IMR-90 (cell line): Measurements from ENCODE around the gene CDC42EP1. TPM values are rescaled to one million over a fixed set of nuclear protein-coding genes. Genes with fewer than 3 reads are reported as not detected.

ENCODE experiments used
- ATAC-seq: fragments of 200-7000 bp; cut with Tn5 transposase; 2 replicates; pipeline ENCODE4 v1.9.1; 2020; ENCODE audit warnings: low read depth, mild to moderate bottlenecking, moderate library complexity
- BruUV-seq: library from RNA; stranded (reverse); fragments of 400-500 nt; replicated peaks from 2 replicates; lab custom pipeline; 2021; lab: Mats Ljungman, UMichigan
- CTCF ChIA-PET: fragments of 300-600 bp; formaldehyde crosslinking; extraction: SDS; loops from one replicate; lab custom pipeline; 2021; ENCODE audit warnings: antibody characterized with exemption; lab: Yijun Ruan, JAX
- POLR2A ChIA-PET: fragments of 300-600 bp; sonication (Branson Sonifier 250); formaldehyde crosslinking; loops from one replicate; lab custom pipeline; 2022; ENCODE audit warnings: antibody characterized with exemption; ENCODE audit not compliant: unreplicated experiment; lab: Charles Lee
- DNase-seq: peaks from one replicate; pipeline ENCODE4 v3.0.0; 2013
- H2AFZ ChIP-seq: replicated peaks from 2 replicates; pipeline ENCODE3; 2013; ENCODE audit warnings: low read length, mild to moderate bottlenecking; ENCODE audit not compliant: poor library complexity
- H2AK5ac ChIP-seq: 2 replicates; pipeline ENCODE4 v1.6.1; 2013; ENCODE audit warnings: low read depth, low read length, inconsistent platforms
- H2AK9ac ChIP-seq: replicated peaks from 2 replicates; pipeline ENCODE3; 2013; ENCODE audit warnings: mild to moderate bottlenecking, low read depth, low read length, moderate library complexity; ENCODE audit not compliant: poor library complexity
- H2BK120ac ChIP-seq: 2 replicates; pipeline ENCODE4 v1.6.1; 2013; ENCODE audit warnings: low read depth, low read length, inconsistent platforms
- H2BK15ac ChIP-seq: 3 replicates; pipeline ENCODE4 v1.6.1; 2013; ENCODE audit warnings: low read depth, low read length, inconsistent platforms
- H2BK20ac ChIP-seq: 2 replicates; pipeline ENCODE4 v1.6.1; 2013; ENCODE audit warnings: low read depth, mild to moderate bottlenecking, inconsistent platforms, low read length, moderate library complexity
- H2BK5ac ChIP-seq: 2 replicates; pipeline ENCODE4 v1.6.1; 2013; ENCODE audit warnings: mild to moderate bottlenecking, low read depth, low read length, inconsistent platforms; ENCODE audit not compliant: poor library complexity, severe bottlenecking
- H3K14ac ChIP-seq: replicated peaks from 2 replicates; pipeline ENCODE4 v1.6.1; 2013; ENCODE audit warnings: low read depth, low read length, inconsistent platforms
- H3K18ac ChIP-seq: 2 replicates; pipeline ENCODE4 v1.6.1; 2013; ENCODE audit warnings: low read depth, low read length, control low read depth
- H3K23ac ChIP-seq: 2 replicates; pipeline ENCODE4 v1.6.1; 2013; ENCODE audit warnings: low read depth, low read length, inconsistent platforms
- H3K27ac ChIP-seq: 2 replicates; pipeline ENCODE4 v1.5.1; 2013; ENCODE audit warnings: mild to moderate bottlenecking, control low read depth, low read length; ENCODE audit not compliant: insufficient read depth
- H3K27me3 ChIP-seq: 2 replicates; pipeline ENCODE4 v1.6.1; 2013; ENCODE audit warnings: low read length; ENCODE audit not compliant: control insufficient read depth, insufficient read depth
- H3K36me3 ChIP-seq: 2 replicates; pipeline ENCODE4 v1.6.1; 2013; ENCODE audit warnings: low read length, mixed read lengths; ENCODE audit not compliant: control insufficient read depth, insufficient read depth
- H3K4ac ChIP-seq: 2 replicates; pipeline ENCODE4 v1.6.1; 2013; ENCODE audit warnings: low read depth, low read length, inconsistent platforms
- H3K4me1 ChIP-seq: 2 replicates; pipeline ENCODE4 v1.6.1; 2013; ENCODE audit warnings: low read length, mixed read lengths; ENCODE audit not compliant: control insufficient read depth, insufficient read depth
- H3K4me2 ChIP-seq: 2 replicates; pipeline ENCODE4 v1.6.1; 2013; ENCODE audit warnings: low read depth, mild to moderate bottlenecking, control low read depth, low read length, moderate library complexity
- H3K4me3 ChIP-seq: 2 replicates; pipeline ENCODE4 v1.5.1; 2013; ENCODE audit warnings: low read depth, mild to moderate bottlenecking, control low read depth, low read length, moderate library complexity; ENCODE audit not compliant: insufficient read depth
- H3K56ac ChIP-seq: 2 replicates; pipeline ENCODE4 v1.6.1; 2013; ENCODE audit warnings: low read length, inconsistent platforms; ENCODE audit not compliant: insufficient read depth; ENCODE audit errors: extremely low read depth
- H3K79me1 ChIP-seq, 2 experiments: 2 replicates each; pipeline ENCODE4 v1.6.1; 2013; ENCODE audit warnings: low read length in 2 of 2, inconsistent platforms in 1 of 2, low read depth in 1 of 2
- H3K9ac ChIP-seq: 2 replicates; pipeline ENCODE4 v1.6.1; 2013; ENCODE audit warnings: low read depth, low read length, control low read depth
- H3K9me1 ChIP-seq: 2 replicates; pipeline ENCODE4 v1.6.1; 2013; ENCODE audit warnings: low read length, inconsistent platforms; ENCODE audit not compliant: insufficient read depth
- H3K9me3 ChIP-seq: 2 replicates; pipeline ENCODE4 v1.6.1; 2013; ENCODE audit warnings: low read length; ENCODE audit not compliant: control insufficient read depth, insufficient read depth
- H4K20me1 ChIP-seq: 2 replicates; pipeline ENCODE4 v1.6.1; 2013; ENCODE audit warnings: low read length, inconsistent platforms; ENCODE audit not compliant: insufficient read depth
- H4K5ac ChIP-seq: 2 replicates; pipeline ENCODE4 v1.6.1; 2013; ENCODE audit warnings: mild to moderate bottlenecking, low read depth, low read length, control low read depth
- H4K8ac ChIP-seq, 2 experiments: 2 replicates each; pipeline ENCODE4 v1.6.1; 2013; ENCODE audit warnings: low read depth in 2 of 2, low read length in 2 of 2, control low read depth in 1 of 2, inconsistent platforms in 1 of 2
- H4K91ac ChIP-seq: 2 replicates; pipeline ENCODE4 v1.6.1; 2013; ENCODE audit warnings: low read depth, low read length, inconsistent platforms; ENCODE audit not compliant: insufficient read depth
- CEBPB ChIP-seq: IDR thresholded peaks from 2 replicates; pipeline ENCODE4 v1.6.1; 2012; ENCODE audit warnings: low read depth, low read length, improper control_type of control experiment
- CTCF ChIP-seq: conservative IDR thresholded peaks from 2 replicates; pipeline ENCODE4 v1.5.1; 2012; ENCODE audit warnings: mild to moderate bottlenecking, low read depth, low read length, improper control_type of control experiment
- FOS ChIP-seq: fragments of 150-350 bp; IDR thresholded peaks from 2 replicates; pipeline ENCODE4 v1.6.1; 2016; ENCODE audit warnings: low read depth, low read length
- MXI1 ChIP-seq: IDR thresholded peaks from 2 replicates; pipeline ENCODE4 v1.6.1; 2012; ENCODE audit warnings: low read depth, mild to moderate bottlenecking, low read length, moderate library complexity, borderline replicate concordance
- NFE2L2 ChIP-seq: fragments of 150-350 bp; IDR thresholded peaks from 2 replicates; pipeline ENCODE4 v1.6.1; 2016; ENCODE audit warnings: low read depth, mild to moderate bottlenecking, low read length
- POLR2A ChIP-seq: IDR thresholded peaks from 2 replicates; pipeline ENCODE4 v1.6.1; 2012; ENCODE audit warnings: mild to moderate bottlenecking, low read depth, low read length
- RFX5 ChIP-seq: IDR thresholded peaks from 2 replicates; pipeline ENCODE4 v1.8.0; 2012; ENCODE audit warnings: low read depth, mild to moderate bottlenecking, low read length, moderate library complexity
- WGBS, 2 experiments: methylation state at CpG; one replicate each; pipeline versions ENCODE4 v1.1.5 to v1.1.7; 2013; ENCODE audit warnings: missing lambda C conversion rate in 2 of 2; ENCODE audit not compliant: insufficient read length in 1 of 2; ENCODE audit errors: extremely low coverage in 2 of 2; 5-methylcytosine and 5-hydroxymethylcytosine counted together
- dilution Hi-C: fragments of 300-500 bp; cut with HindIII; formaldehyde crosslinking; loops from one replicate; pipeline ENCODE4 v1.14.3; 2018; ENCODE audit warnings: low sequenced_read_pairs; ENCODE audit not compliant: unreplicated experiment
- in situ Hi-C: fragments of 300-500 bp; cut with MboI; formaldehyde crosslinking; loops from 3 replicates; pipeline ENCODE4 v1.14.3; 2019; ENCODE audit warnings: low sequenced_read_pairs, inconsistent platforms, mixed read lengths
- intact Hi-C: fragments of 100-400 bp; cut with micrococcal nuclease; formaldehyde crosslinking; loops from 2 replicates; pipeline ENCODE4 v1.10.0; 2022
- polyA plus RNA-seq, 3 experiments: library from polyadenylated mRNA; depleted of rRNA; stranded (reverse); fragments of >200 nt; gene quantifications; 2 replicates each; pipeline ENCODE4 v1.2.3, GENCODE V29; 2012; ENCODE audit warnings: low replicate concordance in 1 of 3
- total RNA-seq: library from RNA; depleted of rRNA; stranded (reverse); fragments of >200 nt; gene quantifications from 2 replicates; pipeline ENCODE4 v1.2.3, GENCODE V29; 2012
- TF ChIP-seq, protein P1 (sequence below): fragments of 150-350 bp; IDR thresholded peaks from 2 replicates; pipeline ENCODE4 v1.6.1; 2017; ENCODE audit warnings: mild to moderate bottlenecking, antibody characterized with exemption, low read length, low read depth

CDC42EP1 gene
- total and polyA plus RNA-seq, 2 of the 4 experiments (the other 2 are of a cell fraction), result 4.7 to 47.3 TPM

DNA sequence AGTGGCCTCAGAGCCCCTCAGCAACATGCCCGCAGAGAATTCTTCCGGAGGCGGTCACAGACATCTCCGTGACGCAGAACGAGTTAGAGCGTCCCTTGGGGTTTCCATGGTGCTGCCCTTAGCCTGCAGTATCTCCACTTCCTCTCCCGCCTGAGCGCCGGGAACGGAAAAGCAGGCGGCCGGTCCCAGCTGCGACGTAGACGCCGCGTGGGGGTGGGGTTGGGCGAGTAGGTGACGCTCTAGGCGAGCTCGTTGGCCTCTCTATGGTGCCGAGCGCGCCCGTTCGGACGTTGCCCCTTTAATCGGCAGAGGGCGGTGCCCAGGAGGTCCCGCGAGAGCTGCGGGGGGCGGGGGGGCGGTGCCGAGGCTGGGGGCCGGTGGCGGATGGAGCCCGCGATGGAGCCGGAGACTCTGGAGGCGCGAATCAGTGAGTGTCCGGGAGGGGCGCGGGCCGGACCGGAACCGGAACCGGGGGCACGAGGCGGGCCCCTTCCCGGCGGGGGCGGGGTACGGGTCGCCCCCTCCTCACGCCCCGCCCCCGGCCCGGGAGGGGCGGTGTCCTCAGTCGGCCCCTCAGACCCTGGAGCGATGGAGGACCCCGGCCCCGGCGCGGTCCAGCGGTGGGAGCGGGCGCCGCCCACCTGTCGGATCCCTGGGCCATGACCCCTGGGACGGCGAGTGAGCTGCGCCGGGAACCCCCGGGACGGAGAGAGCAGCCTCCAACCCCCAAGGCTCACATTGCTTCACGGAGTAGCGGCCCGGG, 48.4 kb downstream of the CDC42EP1 start, which contains the start of gene GGA1:
Gene GGA1, plus strand, starts transcription at position 358 of the 763 bp plus-strand sequence. Its CDS starts 27 bp downstream, at position 385.
- dilution Hi-C loops (no loop called here), intact Hi-C loops (loop anchor here (5.0 kb wide), 1 partner anchor 61 kb away; no protein-coding TSS in a partner anchor), in situ Hi-C loops (no loop called here)
- Histone ChIP-seq H3K56ac (peak within 1 kb of the TSS; percentile 82), H4K8ac (peak within 1 kb of the TSS; percentile 75 to 97), H2AK9ac (peak within 1 kb of the TSS; percentile 99), H4K91ac (peak within 1 kb of the TSS; percentile 95), H4K5ac (peak within 1 kb of the TSS; percentile 58), H2BK5ac (peak within 1 kb of the TSS; percentile 92), H3K4me1 (peaks cover 12% of the 10 kb centered on the region), H3K79me1 (peaks cover 22 to 44% of the 10 kb centered on the region in 2 experiments), H2BK20ac (peak within 1 kb of the TSS; percentile 69; the same call in 1 of the 2 replicates), H3K9me1 (peaks cover 5% of the 10 kb centered on the region), H2BK120ac (peak within 1 kb of the TSS; percentile 95), H3K14ac (peak within 1 kb of the TSS; percentile 92), H2AK5ac (peak within 1 kb of the TSS; percentile 79), H3K18ac (peak within 1 kb of the TSS; percentile 62), H2BK15ac (peak within 1 kb of the TSS; percentile 63; the same call in 1 of the 3 replicates), H4K20me1 (0 out of 2 replicates have a peak, but pooled peaks cover 3% of the 10 kb centered on the region), H3K23ac (peak within 1 kb of the TSS; percentile 94), H3K36me3 (no peaks in the 10 kb centered on the region), H3K27ac (peak within 1 kb of the TSS; percentile 96), H2AFZ (peak within 1 kb of the TSS; percentile 99), H3K9ac (peak within 1 kb of the TSS; percentile 80), H3K9me3 (no peaks in the 10 kb centered on the region), H3K4me2 (peak within 1 kb of the TSS; percentile 96), H3K4ac (peak within 1 kb of the TSS; percentile 95), H3K27me3 (peaks cover 7% of the 10 kb centered on the region), H3K4me3 (peak within 1 kb of the TSS; percentile 56)
- BruUV-seq, result no TSS peak
- ChIA-PET POLR2A (interaction anchor here (0.5 to 1.0 kb wide), 5 partner anchors 25 to 68 kb away, joined by 3 to 6 read pairs (median 3); partner anchors contain the start of gene LGALS2), CTCF (interaction anchor here (0.6 to 2.6 kb wide), 2 partner anchors 16 to 39 kb away, joined by 3 to 18 read pairs; no protein-coding TSS in a partner anchor)
- peak; percentile 97 for DNase-seq
- TF ChIP-seq CTCF (0 out of 2 replicates have a peak, but pooled peaks have one; percentile 5), CEBPB (no peak), NFE2L2 (peak; percentile 3; the same call in 1 of the 2 replicates), RFX5 (no peak), POLR2A (peak; percentile 78), MXI1 (peak; percentile 81), FOS (0 out of 2 replicates have a peak, but pooled peaks have one; percentile 3)
- TF ChIP-seq, protein P1, sequence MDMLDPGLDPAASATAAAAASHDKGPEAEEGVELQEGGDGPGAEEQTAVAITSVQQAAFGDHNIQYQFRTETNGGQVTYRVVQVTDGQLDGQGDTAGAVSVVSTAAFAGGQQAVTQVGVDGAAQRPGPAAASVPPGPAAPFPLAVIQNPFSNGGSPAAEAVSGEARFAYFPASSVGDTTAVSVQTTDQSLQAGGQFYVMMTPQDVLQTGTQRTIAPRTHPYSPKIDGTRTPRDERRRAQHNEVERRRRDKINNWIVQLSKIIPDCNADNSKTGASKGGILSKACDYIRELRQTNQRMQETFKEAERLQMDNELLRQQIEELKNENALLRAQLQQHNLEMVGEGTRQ, result 0 out of 2 replicates have a peak, but pooled peaks have one; percentile 2
- WGBS, 2 experiments, result 0% methylated on average over 11 of the region's 82 CpGs; no CpG with 5 or more reads in 1 of the 2 experiments
- peak; percentile 91 for ATAC-seq
